Measurements from ENCODE around the gene ABHD14A.

DNA sequence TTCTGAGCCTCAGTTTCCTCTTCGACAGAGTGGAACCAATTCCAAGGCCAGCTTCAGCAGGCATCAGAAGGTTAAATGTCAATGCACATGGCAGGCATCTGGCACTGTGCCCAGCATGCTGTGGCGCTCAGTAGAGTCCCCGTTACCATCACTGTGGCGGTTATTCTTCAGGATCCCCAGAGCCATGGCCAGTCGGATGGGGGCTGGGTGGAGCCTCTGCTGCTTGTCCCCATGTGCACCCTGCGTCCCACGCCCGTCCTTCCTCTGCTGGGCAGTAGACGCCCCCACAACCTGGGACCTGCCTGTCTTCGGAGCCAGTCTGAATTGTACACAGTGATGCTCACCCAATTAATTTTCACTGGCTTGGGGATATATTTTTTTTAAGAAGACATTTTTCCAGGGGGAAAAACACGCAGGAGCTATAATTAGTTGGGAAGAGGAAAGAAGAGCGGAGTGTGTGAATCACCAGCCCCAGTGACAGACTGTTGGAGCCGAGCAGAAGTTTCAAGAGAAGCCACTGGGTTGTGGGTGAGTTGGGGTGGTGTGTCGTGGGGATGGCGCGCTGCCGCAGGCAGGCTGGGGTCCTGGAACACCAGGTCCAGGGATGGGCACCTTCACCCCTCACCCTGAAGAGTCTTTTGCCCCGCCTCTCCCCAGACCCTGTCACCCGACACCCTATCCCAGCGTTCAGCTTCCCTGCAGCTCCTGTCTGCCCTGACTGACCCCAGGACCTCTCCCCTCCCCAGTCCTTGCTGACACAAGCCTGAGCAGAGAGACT, 47.6 kb downstream of the ABHD14A start:
- TF ChIP-seq, protein P1, sequence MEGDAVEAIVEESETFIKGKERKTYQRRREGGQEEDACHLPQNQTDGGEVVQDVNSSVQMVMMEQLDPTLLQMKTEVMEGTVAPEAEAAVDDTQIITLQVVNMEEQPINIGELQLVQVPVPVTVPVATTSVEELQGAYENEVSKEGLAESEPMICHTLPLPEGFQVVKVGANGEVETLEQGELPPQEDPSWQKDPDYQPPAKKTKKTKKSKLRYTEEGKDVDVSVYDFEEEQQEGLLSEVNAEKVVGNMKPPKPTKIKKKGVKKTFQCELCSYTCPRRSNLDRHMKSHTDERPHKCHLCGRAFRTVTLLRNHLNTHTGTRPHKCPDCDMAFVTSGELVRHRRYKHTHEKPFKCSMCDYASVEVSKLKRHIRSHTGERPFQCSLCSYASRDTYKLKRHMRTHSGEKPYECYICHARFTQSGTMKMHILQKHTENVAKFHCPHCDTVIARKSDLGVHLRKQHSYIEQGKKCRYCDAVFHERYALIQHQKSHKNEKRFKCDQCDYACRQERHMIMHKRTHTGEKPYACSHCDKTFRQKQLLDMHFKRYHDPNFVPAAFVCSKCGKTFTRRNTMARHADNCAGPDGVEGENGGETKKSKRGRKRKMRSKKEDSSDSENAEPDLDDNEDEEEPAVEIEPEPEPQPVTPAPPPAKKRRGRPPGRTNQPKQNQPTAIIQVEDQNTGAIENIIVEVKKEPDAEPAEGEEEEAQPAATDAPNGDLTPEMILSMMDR (conservative IDR thresholded peaks at IDR 0.05; ENCODE audit: low read depth, low read length): no peak
- no peak for TF ChIP-seq EZH2 (IDR thresholded peaks at IDR 0.05; ENCODE audit: borderline replicate concordance, low read depth, low read length, poor library complexity, severe bottlenecking)
